HS-5 (cell line): ENCODE measurements around the gene CDK11A.
"Not testable (repeated sequence)": the region's sequence is repeated elsewhere in the genome, so short reads cannot be mapped to it uniquely, and the experiment has no call there.

Source experiments
- DNase-seq: peaks from one replicate; pipeline ENCODE4 v3.0.0-alpha.2; 2012; ENCODE audit warnings: low read depth

Gene CDK11A

DNA sequence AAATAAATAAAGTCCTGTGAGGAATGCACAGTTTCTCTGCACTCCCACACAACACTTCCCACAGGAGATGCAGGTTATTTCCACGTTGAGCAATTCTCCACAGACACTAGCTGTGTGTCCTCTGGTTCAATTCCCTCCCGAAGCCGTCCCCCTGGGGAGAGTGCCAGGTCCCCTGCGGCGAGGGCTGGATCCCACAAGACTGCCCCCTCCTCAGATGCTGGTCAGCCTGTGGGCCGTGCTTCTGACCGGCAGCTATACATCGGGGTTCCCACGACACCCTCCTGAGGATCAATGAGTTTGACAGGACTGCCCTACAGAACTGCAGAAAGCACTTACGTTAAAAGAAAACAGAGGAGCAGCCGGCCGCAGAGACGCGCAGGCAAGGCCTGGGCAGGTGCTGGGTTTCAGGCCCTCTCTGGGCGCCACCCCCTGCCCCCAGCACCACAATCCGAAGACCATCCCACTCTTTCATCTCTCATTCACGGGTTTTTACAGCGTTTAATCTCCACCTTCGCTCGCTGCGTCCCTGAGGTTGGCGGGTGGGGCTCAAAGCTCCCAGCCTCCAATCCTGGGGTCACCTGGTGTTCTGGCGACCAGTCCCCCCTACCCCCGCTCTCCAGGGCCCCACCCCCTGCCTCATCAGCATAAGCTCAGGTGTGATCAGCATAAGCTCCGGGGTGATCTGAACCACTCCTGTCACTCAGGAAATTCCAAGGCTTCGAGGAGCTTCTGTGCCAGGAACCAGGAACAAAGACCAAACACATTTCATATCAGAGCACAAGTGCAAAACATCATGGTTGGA is 40.9 kb downstream of the CDK11A start:
- DNase-seq = no peak

DNA sequence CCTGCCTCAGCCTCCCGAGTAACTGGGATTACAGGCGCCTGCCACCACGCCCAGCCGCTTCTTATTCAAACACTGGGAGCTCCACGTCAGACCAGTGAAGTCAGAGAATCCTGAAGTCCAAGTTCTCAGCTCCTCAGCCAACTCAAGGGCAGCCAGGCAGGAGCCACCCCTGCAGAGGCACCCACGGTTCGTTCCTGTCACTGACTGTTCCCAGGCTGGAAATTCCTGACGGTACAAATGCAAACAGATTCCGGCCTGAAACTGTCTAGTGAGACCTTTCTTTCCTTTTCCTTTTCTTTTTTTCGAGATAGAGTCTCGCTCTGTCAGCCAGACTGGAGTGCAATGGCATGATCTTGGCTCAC is 43.3 kb downstream of the CDK11A start:
- DNase-seq = no peak

DNA sequence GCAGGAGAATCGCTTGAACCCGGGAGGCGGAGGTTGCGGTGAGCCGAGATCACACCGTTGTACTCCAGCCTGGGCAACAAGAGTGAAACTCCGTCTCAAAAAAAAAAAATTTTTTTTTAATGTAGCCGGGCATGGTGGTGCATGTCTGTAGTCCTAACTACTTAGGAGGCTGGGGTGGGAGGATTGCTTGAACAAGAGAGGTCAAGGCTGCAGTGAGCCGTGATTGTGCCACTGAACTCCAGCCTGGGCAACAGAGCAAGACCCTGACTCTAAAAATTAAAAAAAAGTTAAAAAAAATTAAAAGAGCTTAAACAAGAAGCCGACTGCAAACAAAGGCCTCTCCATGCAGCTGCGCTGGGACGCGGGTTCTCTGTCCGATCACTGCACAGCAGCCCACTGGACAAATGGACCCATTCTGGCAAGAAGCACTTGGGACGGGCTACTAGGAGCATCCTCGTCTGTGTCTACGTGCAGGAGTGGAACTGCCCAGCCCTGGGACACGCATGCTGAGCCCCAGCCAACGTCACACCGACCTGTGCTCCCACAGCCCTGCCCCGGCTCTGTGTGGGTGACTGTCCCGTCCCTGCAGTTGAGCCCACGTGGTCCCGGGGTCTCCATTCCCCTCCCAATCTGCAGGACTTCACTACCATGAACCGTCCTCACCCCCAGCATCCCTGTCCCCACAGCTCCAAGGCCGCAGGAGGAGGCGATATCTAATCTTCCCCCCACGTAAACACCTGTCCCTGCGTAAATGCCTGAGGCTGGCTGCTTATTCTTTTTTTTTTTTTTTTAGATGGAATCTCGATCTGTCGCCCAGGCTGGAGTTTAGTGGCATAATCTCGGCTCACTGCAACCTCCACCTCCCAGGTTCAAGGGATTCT is 43.9 kb downstream of the CDK11A start:
- DNase-seq = no peak

DNA sequence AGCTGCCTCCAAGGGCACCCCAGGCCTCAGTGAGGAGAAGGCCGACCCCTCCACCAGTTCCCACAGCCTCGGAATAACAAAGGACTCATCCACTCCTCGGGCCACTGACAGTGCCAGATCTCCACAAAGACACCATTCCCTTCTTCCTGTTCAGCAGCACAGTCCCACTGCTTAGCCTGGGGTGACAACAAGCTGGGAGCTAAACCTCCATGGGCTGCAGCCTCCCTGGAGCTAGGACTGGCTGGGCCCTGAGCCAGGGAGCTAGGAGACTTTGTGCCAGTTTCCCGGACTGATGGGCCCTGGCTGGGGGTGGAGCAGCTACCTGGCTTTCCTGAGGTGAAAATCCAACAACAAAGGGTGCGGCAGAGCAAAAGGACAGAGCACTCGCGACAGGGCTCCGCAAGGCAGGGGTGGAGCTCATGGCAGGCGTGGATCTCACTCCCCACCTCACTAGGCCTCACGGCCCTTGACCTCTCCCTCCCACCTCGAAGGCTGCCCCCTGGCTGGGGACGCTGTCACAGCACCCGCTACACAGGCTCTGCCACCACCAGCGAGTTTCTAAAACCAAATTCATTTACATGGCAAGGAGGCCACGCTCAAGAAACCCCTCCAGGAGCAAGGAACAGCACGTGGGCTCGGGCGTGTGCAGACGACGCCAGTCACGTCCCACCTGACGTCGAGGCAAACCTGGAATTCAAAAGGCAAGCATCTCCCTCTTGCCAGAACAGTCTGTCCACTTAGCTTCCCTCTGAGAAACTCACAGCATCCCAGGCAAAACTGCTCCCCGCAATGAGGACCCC is 45.4 kb downstream of the CDK11A start:
- DNase-seq = no peak

DNA sequence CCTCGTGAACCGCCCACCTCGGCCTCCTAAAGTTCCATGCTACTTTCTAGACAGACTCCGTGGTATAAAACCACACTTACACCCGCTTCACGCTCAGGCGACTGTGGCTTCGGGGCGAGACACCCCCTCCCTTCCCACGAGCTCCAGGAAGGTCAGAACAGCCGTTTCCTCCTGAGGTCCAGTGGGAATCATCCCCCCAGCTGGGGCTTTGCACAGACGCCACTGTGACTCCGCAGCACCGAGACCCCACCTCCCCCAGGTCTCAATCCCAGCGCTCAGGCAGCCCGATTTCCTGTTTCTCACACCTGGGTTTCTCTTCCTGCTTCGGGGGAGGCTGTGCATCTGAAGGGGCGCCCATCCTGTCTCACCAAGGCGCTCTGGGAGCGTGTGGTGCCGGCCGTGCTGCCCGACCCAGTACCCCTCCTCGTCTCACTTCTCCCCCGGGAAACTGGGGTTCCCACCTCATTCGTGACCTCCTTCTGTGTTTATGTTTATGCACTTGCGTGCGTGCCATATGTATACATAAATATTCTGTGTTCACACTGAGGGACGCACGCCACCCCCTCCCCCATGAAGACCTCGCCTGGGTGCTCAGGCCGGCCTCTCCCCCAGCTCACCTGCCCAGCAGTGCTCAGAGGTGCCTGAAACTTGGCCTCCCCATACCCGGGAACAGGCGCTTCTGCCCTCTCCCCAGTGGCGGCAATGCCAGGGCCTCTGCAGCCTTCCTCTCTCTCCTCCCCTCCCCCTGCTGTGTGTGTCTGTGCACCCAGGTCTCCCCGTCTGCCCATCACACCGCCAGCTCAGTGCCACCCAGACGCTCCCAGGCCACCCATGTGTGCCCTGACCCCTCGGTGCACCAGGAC is 46.2 kb downstream of the CDK11A start:
- no peak for DNase-seq

DNA sequence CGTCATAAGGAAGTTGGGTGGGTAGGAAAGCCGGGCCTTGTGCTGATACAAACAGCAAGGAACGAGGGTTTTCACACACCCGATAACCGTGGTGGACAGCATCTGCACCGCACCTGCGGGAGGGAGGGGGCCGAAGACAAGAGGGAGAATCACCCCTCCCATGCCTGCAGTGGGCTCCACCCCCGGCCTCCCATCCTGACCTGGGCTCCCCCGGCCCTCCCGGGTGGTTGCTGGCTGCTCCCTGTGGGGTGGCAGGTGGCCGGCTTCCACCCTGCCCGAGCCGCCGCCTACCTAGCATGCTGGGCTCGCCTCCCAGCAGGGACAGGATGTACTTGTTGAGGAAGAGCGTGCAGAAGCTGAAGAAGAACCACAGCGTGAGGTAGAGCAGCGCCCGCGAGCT is 48.1 kb downstream of the CDK11A start:
- not testable (repeated sequence) for DNase-seq

DNA sequence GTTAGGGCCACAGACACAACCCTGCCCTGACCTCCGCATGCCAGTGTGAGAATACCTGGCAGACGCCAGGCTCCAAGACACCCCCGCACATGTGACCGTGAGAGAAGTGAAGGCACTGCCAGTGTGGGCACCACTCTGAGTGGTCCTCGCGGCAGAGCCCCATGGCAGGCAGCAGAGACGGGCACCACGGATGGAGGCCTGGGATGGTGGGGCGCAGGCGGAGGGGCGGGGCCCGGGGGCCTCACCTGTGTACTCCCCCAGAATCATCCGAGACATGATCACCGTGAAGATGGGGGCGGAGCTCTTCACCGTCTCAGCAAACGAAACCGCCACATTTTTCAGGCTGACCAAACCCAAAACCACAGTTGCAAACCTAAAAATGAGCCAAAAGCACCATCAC is 48.9 kb downstream of the CDK11A start:
- DNase-seq = not testable (repeated sequence)

DNA sequence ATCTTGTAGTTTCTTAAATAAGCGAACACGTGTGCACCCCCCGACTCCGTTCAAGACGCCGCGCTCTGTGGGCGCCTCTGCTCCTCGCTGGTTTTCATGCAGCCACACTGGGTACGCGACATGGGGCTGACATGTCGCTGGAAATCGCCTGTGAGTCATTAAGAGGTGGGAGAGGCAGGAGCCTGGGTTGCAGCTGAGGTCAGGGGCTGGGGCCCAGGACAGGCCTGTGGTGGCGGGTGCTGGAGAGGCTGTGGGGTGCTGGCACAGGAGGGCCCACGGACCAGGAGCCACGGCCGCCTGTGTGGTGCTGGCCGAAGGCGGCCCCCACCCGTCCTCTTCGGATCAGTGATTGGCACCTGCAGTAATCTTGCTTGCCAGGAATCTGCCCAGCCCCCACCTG is 49.4 kb downstream of the CDK11A start:
- DNase-seq = not testable (repeated sequence)

DNA sequence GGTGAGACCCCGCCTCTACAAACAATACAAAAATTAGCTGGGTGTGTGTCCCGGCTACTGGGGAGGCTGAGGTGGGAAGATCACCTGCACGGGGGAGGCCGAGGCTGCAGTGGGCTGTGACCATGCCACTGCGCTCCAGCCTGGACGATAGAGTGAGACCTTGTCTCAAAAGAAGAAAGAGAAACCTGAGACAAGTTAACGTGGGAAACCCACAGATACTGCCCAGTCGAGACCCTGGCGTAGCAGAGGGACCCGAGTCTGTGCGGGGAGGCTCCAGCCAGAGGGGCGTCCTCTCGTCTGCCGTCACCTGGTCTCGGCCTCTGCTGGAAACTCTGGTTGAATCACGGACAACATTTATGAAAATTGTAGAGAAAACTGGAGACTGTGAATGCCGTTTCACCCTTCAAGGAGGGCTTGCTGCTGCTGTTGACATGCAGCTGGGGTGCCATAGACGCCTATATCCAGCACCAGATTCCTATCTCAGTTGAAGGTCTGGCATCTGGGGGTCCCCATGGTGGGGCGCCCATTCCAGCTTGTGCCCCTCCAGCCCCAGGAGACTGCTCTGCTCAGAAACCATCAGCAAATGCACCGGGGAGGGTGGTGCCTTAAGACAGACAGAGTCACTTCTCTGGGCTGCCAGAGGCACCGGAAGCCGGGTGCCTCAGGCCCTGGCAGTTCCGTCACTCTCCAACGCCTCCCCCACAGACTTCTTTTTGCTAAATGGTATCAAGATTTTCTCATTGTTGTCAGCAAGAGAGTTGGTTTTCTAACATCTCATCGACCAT is 51.8 kb downstream of the CDK11A start:
- DNase-seq = no peak

DNA sequence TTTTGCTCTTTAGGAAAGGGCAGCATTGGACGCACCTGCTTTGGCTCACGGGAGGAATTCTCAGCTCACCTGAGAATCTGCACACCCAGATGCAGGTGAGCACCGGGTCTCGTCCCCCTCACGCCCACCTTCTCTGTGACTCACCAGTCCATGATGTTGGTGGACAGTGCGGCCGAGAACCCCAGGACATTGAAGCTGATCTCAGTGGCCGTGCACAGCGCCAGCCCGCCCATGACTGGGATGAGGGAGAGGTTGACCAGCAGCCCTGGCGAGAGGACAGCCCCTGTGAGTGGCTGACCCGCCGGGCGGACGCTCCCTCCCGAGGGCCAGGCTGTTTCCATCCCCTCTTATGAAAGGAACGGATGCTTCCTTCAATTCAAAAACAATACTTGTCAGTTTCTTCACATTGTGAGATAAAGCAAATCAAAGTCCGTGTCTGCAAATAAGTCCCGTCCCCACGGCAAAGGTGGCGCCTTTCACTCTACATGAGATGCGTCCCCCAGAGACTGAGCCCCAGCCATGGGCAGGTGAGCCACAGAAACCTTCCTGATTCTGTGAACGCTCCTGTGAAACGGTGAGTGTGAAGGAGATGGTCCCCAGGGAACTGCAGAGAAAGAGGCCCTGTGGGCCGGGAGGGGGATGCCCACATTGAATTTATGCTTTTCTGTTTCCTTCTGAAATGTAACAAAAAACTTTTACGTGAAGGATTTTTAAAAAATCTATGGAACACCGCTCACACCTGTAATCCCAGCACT is 52.6 kb downstream of the CDK11A start:
- no peak for DNase-seq

DNA sequence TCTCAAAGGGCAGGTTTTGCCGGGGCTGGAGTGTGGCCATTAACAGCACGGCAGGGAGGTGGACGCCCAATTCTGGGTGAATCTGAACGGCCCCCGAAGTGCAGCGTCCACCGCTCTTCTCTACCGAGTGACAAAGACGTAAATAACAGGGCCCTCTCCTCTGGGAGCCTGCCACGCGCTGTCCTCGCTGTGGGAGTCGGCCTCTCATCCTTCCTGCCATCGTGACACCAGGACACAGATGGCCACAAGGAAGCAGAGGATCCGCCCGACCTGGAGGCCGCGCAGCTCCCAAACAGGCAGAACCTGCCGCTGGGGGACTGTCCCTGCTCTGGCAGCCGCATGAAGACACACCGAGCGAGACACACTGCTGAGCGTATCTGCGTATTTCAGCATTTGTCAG is 53.3 kb downstream of the CDK11A start:
- no peak for DNase-seq

DNA sequence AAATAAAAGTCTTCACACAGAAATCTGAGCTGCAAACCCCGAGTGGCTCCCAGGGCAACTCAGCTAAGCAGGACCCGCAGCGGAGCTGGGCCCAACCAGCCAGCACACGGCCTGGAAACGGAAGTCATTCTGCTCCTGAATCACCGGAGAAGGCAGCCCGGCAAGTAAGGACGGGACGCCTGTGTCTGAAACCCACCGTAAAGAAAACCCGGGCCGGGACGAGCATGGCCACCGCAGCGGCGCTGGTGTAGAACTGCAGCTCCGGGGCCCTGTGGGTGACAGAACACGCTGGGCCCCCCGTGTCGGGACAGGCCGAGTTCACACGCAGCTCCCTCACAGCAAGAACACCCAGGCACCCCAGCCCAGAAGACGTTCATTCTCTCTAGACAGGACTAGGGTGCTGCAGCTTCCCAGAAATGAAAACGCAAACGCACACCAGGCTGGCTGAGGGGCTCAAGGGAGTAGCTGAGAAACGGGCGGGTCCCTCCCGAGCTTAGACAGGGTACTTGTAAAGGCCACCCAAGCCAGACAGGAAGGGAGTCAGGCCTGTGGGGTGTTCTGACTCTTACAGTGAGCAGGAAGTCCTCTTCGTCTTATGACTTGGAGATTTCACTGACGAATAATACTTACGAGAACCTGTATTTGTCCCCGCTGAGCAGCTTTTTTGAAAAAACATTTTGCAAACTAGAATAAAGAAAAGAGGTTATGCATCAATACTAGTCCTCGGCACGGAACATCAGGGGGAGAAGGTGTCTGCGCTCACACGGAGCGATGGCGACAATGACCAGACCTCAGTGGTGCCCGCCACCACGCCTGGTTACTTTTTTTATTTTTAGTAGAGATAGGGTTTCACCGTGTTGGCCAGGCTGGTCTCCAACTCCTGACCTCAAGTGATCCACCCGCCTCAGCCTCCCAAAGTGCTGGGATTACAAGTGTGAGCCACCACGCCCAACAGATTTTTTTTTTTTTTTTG is 54.4 kb downstream of the CDK11A start:
- DNase-seq = no peak

DNA sequence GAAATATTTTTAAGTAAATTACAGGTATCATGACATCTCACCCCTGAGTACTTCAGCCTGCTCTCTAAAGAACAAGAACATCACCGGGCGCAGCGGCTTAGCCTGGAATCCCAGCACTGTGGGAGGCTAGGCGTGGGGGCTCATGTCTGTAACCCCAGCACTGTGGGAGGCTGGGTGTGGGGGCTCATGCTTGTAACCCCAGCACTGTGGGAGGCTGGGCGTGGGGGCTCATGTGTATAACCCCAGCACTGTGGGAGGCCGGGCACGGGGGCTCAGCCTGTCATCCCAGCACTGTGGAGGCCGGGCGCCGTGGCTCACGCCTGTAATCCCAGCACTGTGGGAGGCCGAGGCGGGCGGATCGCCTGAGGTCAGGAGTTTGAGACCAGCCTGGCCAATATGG is 57.6 kb downstream of the CDK11A start:
- no peak for DNase-seq

DNA sequence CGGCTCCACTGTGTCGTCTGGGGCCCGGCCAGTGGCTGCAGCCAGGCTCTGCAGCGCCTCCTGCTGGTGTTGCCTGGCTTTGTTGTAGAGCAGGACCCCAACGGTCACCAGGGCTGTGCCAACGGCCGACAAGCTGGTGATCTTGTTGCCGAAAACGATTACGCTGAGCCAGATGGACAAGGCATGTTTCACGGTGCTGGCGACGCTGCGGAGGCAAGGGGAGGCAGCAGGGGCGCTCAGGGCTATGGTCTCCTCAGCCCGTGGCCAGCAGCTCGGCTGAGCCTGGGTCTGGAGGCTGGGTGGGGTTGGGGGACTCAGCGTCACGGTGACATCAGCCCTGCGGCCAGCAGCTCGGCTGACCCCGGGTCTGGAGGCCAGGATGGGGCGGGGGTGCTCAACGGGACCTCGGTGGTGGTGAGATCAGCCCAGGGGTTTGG is 58.3 kb downstream of the CDK11A start:
- DNase-seq = no peak

DNA sequence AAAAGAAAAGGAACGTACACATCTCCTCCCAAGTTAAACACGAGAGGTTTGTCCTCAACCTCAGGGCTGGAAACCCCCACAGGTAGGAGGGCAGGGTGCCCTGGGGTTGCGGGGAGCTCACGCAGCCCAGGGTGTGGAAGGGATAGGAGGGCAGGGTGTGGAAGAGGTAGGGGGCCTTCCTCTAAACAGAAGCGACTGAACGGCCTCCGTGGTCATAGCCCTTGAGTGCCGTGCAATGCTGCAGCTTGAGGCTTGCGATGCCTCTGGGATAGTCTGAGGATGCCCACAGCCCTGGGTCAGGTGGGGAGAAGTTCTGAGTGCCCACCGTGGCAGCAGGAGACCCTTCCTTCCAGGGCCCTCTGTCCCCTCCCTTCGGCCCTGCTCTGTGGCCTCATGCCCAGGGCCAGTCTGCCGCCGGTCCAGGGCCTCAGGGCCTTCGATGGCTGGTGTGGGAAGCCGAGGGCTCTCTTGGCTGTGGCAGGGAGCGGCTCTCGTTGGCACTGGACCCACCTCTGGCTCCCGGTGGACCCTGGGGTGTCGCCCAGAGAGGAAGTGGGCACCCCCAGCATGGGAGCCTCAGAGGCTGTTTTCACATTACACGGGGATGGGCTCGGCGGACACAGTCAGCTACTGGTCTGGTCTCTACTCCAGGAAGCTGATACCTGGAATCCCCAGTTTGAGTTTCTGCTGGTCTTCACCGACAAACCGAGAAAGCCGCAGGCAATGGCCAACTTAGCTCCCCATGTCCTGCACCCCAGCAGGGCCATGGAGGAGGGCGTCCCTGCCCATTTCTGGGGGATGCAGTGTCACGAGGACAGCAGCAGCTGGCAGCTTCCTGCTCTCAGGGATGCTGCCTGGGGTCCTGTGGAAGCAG is 59.0 kb downstream of the CDK11A start:
- DNase-seq = no peak

DNA sequence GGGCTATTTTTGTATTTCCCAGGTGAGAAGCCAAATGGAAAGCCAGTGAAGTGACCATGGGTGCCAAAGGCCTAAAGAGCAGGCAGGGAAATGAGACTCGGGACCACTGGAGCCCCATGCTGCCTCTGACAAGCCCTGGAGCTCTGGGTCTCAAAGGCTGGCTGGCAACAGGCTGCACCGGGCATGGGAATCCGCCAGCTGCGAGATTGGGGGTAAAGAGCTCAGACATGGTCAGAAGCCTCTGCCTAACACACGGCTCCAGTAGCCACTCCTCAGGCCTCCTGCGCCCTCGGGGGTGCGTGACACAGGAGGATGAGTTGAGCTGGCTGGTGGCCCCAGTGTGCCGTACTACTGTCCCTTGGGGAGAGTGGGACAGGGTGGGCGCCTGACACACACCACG is 59.8 kb downstream of the CDK11A start:
- not testable (repeated sequence) for DNase-seq

DNA sequence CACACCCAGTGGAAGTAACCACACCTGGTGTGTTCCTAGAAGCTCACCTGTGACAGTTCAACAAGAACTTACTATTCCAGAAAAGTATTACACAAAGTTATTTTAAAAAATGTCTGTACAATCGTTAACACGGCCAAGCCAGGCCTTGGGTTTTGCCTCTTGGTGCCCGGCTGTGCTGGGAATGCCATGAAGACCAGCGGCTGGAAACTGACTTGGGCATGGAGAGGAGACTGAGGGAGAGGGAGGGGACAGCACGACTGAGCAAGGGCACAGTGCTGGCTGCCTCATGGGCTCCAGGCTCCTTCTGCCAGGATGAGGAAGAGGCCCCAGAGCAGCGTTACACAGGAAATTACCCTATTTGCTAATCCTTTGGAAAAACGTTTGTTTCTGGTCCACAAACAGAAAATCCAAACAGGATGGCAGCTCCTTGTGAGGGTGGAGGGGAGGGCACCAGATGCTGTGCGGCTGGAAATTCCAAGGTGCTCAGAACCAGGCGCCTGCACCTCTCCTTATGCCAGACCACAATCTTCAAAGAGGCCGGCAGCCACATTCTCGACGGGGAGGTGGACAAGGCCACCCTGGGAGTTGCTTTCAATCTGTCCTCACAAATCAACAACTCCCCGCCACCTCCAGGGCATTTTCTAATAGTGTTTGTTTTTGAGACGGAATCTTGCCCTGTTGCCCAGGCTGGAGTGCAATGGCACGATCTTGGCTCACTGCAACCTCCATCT is 61.2 kb downstream of the CDK11A start:
- DNase-seq = not testable (repeated sequence)
